Kidney (tissue), 14 donors: ENCODE results near the gene GAS2L2. TPM values are rescaled to one million over a fixed set of nuclear protein-coding genes. Genes with fewer than 3 reads are reported as not detected.

ENCODE experiments used
- DNase-seq, 5 donors: peaks; one replicate each; pipeline ENCODE4 v3.0.0-alpha.2; 2013 to 2020
- FAIRE-seq: peaks from 2 replicates; lab custom pipeline; 2012; peaks lifted over from hg19 to GRCh38; lab: Jason Lieb, UNC
- H3K27ac ChIP-seq, 2 donors: one replicate each; pipeline ENCODE4 v1.7.0; 2013; ENCODE audit warnings: low read depth in 2 of 2, low read length in 2 of 2, inconsistent platforms in 1 of 2
- H3K27me3 ChIP-seq: one replicate; pipeline ENCODE4 v1.7.1; 2013; ENCODE audit warnings: low read length, inconsistent platforms; ENCODE audit not compliant: control insufficient read depth, insufficient read depth
- H3K36me3 ChIP-seq, 3 donors: one replicate each; pipeline versions ENCODE4 v1.7.0 to v1.7.1; 2013; ENCODE audit warnings: low read length in 3 of 3, control low read depth in 1 of 3, inconsistent platforms in 1 of 3; ENCODE audit not compliant: insufficient read depth in 3 of 3, control insufficient read depth in 2 of 3
- H3K4me1 ChIP-seq, 3 donors: one replicate each; pipeline versions ENCODE4 v1.7.0 to v1.7.1; 2013; ENCODE audit warnings: low read length in 3 of 3, inconsistent platforms in 1 of 3, low read depth in 1 of 3; ENCODE audit not compliant: control insufficient read depth in 2 of 3, insufficient read depth in 2 of 3
- H3K4me3 ChIP-seq, 3 donors: one replicate each; pipeline versions ENCODE4 v1.7.0 to v1.8.1; 2013; ENCODE audit warnings: low read length in 3 of 3, control low read depth in 1 of 3, inconsistent platforms in 1 of 3
- H3K9ac ChIP-seq, 3 donors: one replicate each; pipeline versions ENCODE4 v1.7.0 to v1.7.1; 2013; ENCODE audit warnings: low read length in 3 of 3, control low read depth in 1 of 3, inconsistent platforms in 1 of 3
- H3K9me3 ChIP-seq, 3 donors: one replicate each; pipeline versions ENCODE4 v1.7.0 to v1.7.1; 2013; ENCODE audit warnings: low read length in 3 of 3, control low read depth in 1 of 3, inconsistent platforms in 1 of 3; ENCODE audit not compliant: control insufficient read depth in 2 of 3, insufficient read depth in 1 of 3
- intact Hi-C: fragments of 100-400 bp; cut with DNase I; formaldehyde crosslinking; loops from one replicate; pipeline ENCODE4 v1.11.1; 2022
- polyA plus RNA-seq: library from polyadenylated mRNA; stranded (reverse); fragments of 350-450 nt; fragmentation: Illumina TruSeq; extraction: RNeasy Lipid Tissue Mini Kit (QIAGEN cat#74804); gene quantifications from one replicate; pipeline ENCODE4 v1.2.3, GENCODE V29; 2014; ENCODE audit warnings: low read depth, low replicate concordance; ENCODE audit not compliant: insufficient read depth
- total RNA-seq: library from RNA; stranded (reverse); fragmentation: NEBNext Ultra II Directional; extraction: Animal tissue kit (Norgen Biotek cat#: 25700); gene quantifications from one replicate; pipeline ENCODE4 v1.2.1, GENCODE V29; 2021
- TF ChIP-seq, protein P1 (sequence below): IDR thresholded peaks from 3 replicates; pipeline ENCODE4 v1.5.1; 2012; ENCODE audit warnings: mild to moderate bottlenecking, moderate library complexity, borderline replicate concordance; ENCODE audit not compliant: insufficient read depth; ENCODE audit errors: extremely low read depth
- donor health status: control.
- donor health status: control.
- donor health status: control.
- donor health status: control.
- donor health status: control.
- donor health status: DM: yes; HTN: yes; CAD: no.
- donor health status: Normal renal cell carcinoma (clear cell type).

GAS2L2 gene
- total and polyA plus RNA-seq, 2 donors from 2014 or later = not detected

DNA sequence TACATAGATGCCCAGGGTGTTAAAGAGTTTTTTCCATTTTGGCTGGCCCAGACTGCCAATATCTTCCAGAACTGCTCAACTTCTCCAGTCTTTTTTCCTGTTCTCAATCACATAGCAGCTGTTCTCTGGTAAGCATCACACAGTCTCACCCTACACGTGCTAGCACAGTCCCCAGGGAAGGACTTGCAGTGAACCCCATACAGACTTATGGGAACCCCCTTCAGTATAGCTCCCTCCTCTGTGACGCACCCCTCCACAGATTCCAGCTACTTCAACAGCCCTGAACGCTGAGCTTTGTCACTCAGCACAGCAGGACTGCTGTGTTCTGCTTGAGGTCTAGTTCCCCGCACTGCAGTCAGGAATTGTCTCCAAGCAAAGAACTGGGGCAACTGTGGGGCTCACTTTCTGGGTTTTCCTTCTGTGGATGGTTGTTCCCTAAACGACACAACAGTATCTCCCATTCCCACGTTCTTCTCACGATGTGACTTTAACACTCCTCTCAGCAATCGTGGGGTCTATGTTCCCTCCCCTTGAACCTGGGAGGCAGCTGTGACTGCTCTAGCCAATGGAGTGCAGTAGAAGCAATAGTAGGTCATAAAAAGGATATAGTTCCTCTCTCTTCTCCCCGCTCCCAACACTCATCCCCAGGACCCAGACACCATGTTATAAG lies 38.8 kb upstream of the GAS2L2 start:
- Histone ChIP-seq H3K4me3 (no peak overlapping the region), H3K27ac (no peak overlapping the region), H3K9ac (no peak overlapping the region), H3K27me3 (peaks cover 20% of the 10 kb centered on the region), H3K36me3 (no peaks in the 10 kb centered on the region), H3K4me1 (peaks cover 0 to 7% (median 3%) of the 10 kb centered on the region in 3 donors), H3K9me3 (no peaks in the 10 kb centered on the region)
- TF ChIP-seq, protein P1, sequence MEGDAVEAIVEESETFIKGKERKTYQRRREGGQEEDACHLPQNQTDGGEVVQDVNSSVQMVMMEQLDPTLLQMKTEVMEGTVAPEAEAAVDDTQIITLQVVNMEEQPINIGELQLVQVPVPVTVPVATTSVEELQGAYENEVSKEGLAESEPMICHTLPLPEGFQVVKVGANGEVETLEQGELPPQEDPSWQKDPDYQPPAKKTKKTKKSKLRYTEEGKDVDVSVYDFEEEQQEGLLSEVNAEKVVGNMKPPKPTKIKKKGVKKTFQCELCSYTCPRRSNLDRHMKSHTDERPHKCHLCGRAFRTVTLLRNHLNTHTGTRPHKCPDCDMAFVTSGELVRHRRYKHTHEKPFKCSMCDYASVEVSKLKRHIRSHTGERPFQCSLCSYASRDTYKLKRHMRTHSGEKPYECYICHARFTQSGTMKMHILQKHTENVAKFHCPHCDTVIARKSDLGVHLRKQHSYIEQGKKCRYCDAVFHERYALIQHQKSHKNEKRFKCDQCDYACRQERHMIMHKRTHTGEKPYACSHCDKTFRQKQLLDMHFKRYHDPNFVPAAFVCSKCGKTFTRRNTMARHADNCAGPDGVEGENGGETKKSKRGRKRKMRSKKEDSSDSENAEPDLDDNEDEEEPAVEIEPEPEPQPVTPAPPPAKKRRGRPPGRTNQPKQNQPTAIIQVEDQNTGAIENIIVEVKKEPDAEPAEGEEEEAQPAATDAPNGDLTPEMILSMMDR = no peak
- intact Hi-C loops = no loop called here
- FAIRE-seq = no peak
- DNase-seq = peak in 1 of 5 donors; percentile 15

DNA sequence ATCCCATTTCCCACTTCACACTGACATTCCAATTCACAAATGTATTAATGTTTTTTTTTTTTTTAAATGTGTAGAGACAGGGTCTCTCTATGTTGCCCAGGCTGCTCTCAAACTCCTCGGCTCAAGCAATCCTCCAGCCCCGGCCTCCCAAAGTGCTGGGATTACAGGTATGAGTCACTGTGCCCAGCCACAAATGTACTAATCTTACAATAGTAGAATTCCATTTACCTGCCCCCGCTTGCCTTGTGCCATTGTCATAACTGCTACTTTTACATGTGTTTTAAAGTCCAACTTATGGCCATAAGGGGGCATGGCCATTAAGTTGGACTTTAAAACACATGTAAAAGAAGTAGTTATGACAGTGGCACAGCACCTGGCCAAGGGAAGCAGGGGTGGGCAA lies 37.8 kb upstream of the GAS2L2 start:
- intact Hi-C loops = no loop called here
- no peak for FAIRE-seq

DNA sequence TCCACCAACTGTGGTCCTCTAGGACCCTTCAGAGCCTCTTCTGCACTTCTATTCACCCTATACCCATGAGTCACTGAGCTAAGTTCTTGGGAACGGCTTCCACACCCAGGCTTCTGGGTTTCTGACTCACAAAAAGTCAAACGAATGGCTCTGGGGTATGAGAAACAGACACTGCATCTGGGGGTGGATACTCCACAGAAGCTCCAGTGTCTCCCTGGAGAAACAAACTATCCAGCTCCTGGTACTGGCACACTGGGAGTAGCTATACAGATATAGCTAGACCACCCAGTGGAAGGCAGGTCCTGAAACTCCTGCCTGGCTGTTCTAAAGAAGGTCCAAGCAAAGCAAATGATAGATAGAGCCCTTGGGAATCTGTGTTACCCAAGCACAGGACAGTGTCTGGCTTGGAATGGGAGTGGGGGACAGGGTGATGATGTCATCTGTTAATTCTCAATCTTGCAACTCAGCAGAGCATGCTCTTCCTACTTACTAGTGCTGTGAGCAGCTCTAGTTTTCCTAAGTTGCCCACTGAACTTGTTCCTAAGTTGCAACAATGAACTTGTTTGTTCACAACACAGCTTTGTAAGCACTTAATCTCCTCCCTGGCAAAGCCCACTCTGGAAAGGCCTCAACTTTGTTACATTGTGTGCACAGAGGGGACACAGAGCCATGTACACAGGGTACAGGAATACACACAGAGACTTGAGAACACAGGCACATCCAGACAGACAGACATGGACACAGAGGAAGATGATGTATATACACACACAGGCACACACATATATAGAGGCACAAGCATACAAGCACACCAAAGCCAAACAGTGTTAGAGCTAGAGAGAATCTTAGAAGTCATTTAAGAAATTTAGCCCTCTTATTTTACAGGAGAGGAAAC lies 35.7 kb upstream of the GAS2L2 start:
- H3K36me3 ChIP-seq = no peaks in the 10 kb centered on the region
- peaks cover 6% of the 10 kb centered on the region for H3K27me3 ChIP-seq
- H3K9me3 ChIP-seq = no peaks in the 10 kb centered on the region
- DNase-seq (peak in 3 of 5 donors; percentile 41 to 56 (median 48)), FAIRE-seq (no peak)
- peaks cover under 1 to 4% (median 3%) of the 10 kb centered on the region in 3 donors for H3K4me1 ChIP-seq
- H3K27ac ChIP-seq = no peak overlapping the region
- no peak overlapping the region for H3K4me3 ChIP-seq
- TF ChIP-seq, protein P1 = no peak
- intact Hi-C loops = no loop called here
- no peak overlapping the region for H3K9ac ChIP-seq

More for the DNA sequence above, 37.8 kb upstream of the GAS2L2 start:
- Histone ChIP-seq H3K36me3 (no peaks in the 10 kb centered on the region), H3K27me3 (peaks cover 14% of the 10 kb centered on the region), H3K9ac (no peak overlapping the region), H3K27ac (no peak overlapping the region), H3K9me3 (no peaks in the 10 kb centered on the region), H3K4me3 (no peak overlapping the region), H3K4me1 (peaks cover 0 to 7% (median 3%) of the 10 kb centered on the region in 3 donors)
- peak in 1 of 5 donors; percentile 7 for DNase-seq
- TF ChIP-seq, protein P1 = no peak
